ENCODE data around the gene VAV2. TPM values are rescaled to one million over a fixed set of nuclear protein-coding genes. Genes with fewer than 3 reads are reported as not detected.

The VAV2 gene
- total and polyA plus RNA-seq, 4 donors, result 13.0 to 28.2 (median 16.3) TPM

DNA sequence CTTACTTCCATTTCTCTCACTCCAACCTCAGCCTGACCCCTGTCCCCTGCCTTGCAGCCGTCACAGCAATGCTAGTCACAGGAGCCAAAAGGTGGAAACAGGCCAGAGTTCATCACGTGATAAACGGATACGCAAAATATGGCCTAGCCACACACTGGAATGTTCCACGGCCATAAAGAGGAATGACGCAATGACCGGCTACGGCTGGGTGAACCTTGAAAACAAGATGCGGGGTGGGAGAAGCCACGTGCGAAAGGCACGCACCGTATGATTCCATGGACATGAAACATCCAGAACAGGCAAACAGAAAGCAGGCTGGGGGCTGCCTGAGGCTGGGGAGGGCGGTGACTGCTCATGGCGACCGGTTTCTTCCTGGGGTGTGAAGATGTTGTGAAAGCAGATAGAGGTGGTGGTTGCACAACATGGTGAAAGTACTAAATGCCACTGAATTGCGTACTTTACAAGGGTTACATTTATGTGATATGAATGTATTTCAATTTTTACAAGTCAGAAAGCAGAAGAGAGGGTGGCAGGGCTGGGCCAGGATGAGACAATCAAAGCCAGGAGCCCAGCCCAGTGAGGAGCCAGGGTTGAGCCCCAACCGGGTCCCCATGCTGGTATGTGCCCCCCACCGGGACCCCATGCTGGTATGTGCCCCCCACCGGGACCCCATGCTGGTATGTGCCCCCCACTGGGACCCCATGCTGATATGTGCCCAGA is 136.2 kb downstream of the VAV2 start:
- ATAC-seq (ENCODE audit: insufficient read depth, low FRiP score), result peak; percentile 71
- TF ChIP-seq, protein P1, sequence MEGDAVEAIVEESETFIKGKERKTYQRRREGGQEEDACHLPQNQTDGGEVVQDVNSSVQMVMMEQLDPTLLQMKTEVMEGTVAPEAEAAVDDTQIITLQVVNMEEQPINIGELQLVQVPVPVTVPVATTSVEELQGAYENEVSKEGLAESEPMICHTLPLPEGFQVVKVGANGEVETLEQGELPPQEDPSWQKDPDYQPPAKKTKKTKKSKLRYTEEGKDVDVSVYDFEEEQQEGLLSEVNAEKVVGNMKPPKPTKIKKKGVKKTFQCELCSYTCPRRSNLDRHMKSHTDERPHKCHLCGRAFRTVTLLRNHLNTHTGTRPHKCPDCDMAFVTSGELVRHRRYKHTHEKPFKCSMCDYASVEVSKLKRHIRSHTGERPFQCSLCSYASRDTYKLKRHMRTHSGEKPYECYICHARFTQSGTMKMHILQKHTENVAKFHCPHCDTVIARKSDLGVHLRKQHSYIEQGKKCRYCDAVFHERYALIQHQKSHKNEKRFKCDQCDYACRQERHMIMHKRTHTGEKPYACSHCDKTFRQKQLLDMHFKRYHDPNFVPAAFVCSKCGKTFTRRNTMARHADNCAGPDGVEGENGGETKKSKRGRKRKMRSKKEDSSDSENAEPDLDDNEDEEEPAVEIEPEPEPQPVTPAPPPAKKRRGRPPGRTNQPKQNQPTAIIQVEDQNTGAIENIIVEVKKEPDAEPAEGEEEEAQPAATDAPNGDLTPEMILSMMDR (IDR thresholded peaks at IDR 0.05; ENCODE audit: control extremely low read depth, extremely low read depth), result no peak
- H3K27ac ChIP-seq (ENCODE audit: low read depth in 1 of 2, low read length in 1 of 2), result peak overlapping the region in 1 of 2 donors; percentile 86
- H3K36me3 ChIP-seq (ENCODE audit: control insufficient read depth in 4 of 4, insufficient read depth in 4 of 4, low read length in 4 of 4), result peaks cover 0 to 7% (median 0%) of the 10 kb centered on the region in 4 donors
- 35 to 61% methylated on average over 20 of the region's 20 CpGs for WGBS, 2 donors
- no peaks in the 10 kb centered on the region for H3K27me3 ChIP-seq (ENCODE audit: control insufficient read depth in 3 of 3, insufficient read depth in 3 of 3, low read length in 2 of 3)
- H3K9me3 ChIP-seq (ENCODE audit: control insufficient read depth in 4 of 4, insufficient read depth in 3 of 4, low read length in 3 of 4), result no peaks in the 10 kb centered on the region
- no peak overlapping the region for H3K9ac ChIP-seq (ENCODE audit: insufficient read depth in 1 of 2, low read length in 2 of 2)
- DNase-seq, result peak; percentile 75 to 86 (median 79)
- no peak overlapping the region for H3K4me3 ChIP-seq
- peaks cover 0 to 13% (median 9%) of the 10 kb centered on the region in 5 donors for H3K4me1 ChIP-seq (ENCODE audit: control insufficient read depth in 5 of 5, insufficient read depth in 5 of 5, low read length in 5 of 5)

GRCh38 chr9:133855371-133855770 is 136.8 kb downstream of the VAV2 start:
- Histone ChIP-seq H3K27ac (ENCODE audit: low read depth in 1 of 2, low read length in 1 of 2) (peak overlapping the region in 1 of 2 donors; percentile 78), H3K36me3 (ENCODE audit: control insufficient read depth in 4 of 4, insufficient read depth in 4 of 4, low read length in 4 of 4) (peaks cover 0 to 2% (median 0%) of the 10 kb centered on the region in 4 donors), H3K9me3 (ENCODE audit: control insufficient read depth in 4 of 4, insufficient read depth in 3 of 4, low read length in 3 of 4) (no peaks in the 10 kb centered on the region), H3K4me3 (no peak overlapping the region), H3K4me1 (ENCODE audit: control insufficient read depth in 5 of 5, insufficient read depth in 5 of 5, low read length in 5 of 5) (peaks cover 0 to 13% (median 9%) of the 10 kb centered on the region in 5 donors), H3K27me3 (ENCODE audit: control insufficient read depth in 3 of 3, insufficient read depth in 3 of 3, low read length in 2 of 3) (no peaks in the 10 kb centered on the region), H3K9ac (ENCODE audit: insufficient read depth in 1 of 2, low read length in 2 of 2) (no peak overlapping the region)
- ATAC-seq (ENCODE audit: insufficient read depth, low FRiP score) (no peak), DNase-seq (no peak)
- TF ChIP-seq, protein P1 (IDR thresholded peaks at IDR 0.05; ENCODE audit: control extremely low read depth, extremely low read depth), result no peak
- WGBS, 2 donors, result 70 to 76% methylated on average over 15 of the region's 15 CpGs

DNA sequence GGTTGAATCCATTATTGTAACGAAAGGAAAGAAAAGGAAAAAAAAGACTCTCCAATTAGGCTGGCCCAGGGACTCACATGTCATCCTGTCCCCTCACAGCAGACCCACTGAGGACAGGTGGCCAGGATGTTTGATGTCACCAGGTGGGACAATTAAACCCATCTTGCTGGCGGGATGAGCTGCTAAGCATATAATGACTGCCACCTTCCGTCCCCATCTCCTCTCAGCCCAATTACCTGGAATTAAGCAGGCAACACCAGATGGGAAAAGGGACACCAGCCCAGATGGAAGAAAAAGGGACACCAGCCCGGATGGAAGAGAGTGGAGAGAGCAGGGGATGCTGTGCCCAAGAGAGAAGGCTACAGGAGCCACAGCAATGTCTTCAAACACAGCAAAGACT is 137.4 kb downstream of the VAV2 start:
- no peak overlapping the region for H3K4me3 ChIP-seq
- TF ChIP-seq, protein P1 (IDR thresholded peaks at IDR 0.05; ENCODE audit: control extremely low read depth, extremely low read depth), result no peak
- no peak overlapping the region for H3K9ac ChIP-seq (ENCODE audit: insufficient read depth in 1 of 2, low read length in 2 of 2)
- no peaks in the 10 kb centered on the region for H3K9me3 ChIP-seq (ENCODE audit: control insufficient read depth in 4 of 4, insufficient read depth in 3 of 4, low read length in 3 of 4)
- no peaks in the 10 kb centered on the region for H3K27me3 ChIP-seq (ENCODE audit: control insufficient read depth in 3 of 3, insufficient read depth in 3 of 3, low read length in 2 of 3)
- DNase-seq, result no peak
- H3K27ac ChIP-seq (ENCODE audit: low read depth in 1 of 2, low read length in 1 of 2), result peak overlapping the region in 1 of 2 donors; percentile 78
- H3K36me3 ChIP-seq (ENCODE audit: control insufficient read depth in 4 of 4, insufficient read depth in 4 of 4, low read length in 4 of 4), result no peaks in the 10 kb centered on the region
- ATAC-seq (ENCODE audit: insufficient read depth, low FRiP score), result no peak
- H3K4me1 ChIP-seq (ENCODE audit: control insufficient read depth in 5 of 5, insufficient read depth in 5 of 5, low read length in 5 of 5), result peaks cover 0 to 13% (median 9%) of the 10 kb centered on the region in 5 donors
- WGBS, 2 donors, result 94 to 95% methylated on average over 4 of the region's 4 CpGs
